IPS DF 6.9 (cell line): ENCODE data around the gene PLD1.

Source experiments
- DNase-seq: peaks from one replicate; pipeline ENCODE4 v3.0.0-alpha.2; 2013; ENCODE audit warnings: low read depth, low spot score
- H3K27ac ChIP-seq: one replicate; pipeline ENCODE4 v1.5.1; 2013; ENCODE audit warnings: low read length, control low read depth
- H3K27me3 ChIP-seq: 2 replicates; pipeline ENCODE4 v1.6.1; 2013; ENCODE audit warnings: mild to moderate bottlenecking, low read length; ENCODE audit not compliant: control insufficient read depth, insufficient read depth
- H3K36me3 ChIP-seq: 2 replicates; pipeline ENCODE4 v1.6.1; 2013; ENCODE audit warnings: low read length; ENCODE audit not compliant: control insufficient read depth, insufficient read depth
- H3K4me1 ChIP-seq: 2 replicates; pipeline ENCODE4 v1.6.1; 2013; ENCODE audit warnings: low read length; ENCODE audit not compliant: control insufficient read depth, insufficient read depth
- H3K4me3 ChIP-seq: 2 replicates; pipeline ENCODE4 v1.5.1; 2013; ENCODE audit warnings: mild to moderate bottlenecking, low read length
- H3K9me3 ChIP-seq: 2 replicates; pipeline ENCODE4 v1.6.1; 2013; ENCODE audit warnings: low read length, inconsistent platforms; ENCODE audit not compliant: control insufficient read depth, insufficient read depth
- WGBS: extraction: QIAGEN DNeasy Blood & Tissue Kit; methylation state at CpG from one replicate; pipeline ENCODE4 v1.1.7; 2013; ENCODE audit warnings: mixed read lengths, missing lambda C conversion rate; ENCODE audit not compliant: insufficient read length, insufficient coverage; 5-methylcytosine and 5-hydroxymethylcytosine counted together

PLD1 gene

DNA sequence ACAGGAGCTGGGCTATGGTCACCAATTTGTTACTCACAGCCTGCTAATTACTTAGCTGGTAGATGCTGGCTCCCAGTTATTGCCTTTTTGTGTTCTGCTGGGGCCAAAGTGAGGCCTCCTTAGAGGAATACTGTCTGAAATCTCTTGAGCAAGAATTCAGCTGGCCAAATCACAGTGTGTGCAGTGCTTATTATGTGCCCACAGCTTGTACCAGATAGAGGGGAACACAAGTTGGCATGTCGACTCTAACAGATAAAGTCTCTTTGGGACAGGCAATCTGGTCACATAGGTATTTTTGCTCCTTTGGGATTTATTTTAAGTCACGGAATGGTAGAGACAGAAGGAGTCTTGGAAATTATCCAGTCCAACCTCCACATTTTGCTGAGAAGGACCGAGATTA lies 26.6 kb upstream of the PLD1 start:
- no CpG with 5 or more reads among the region's 3 CpGs for WGBS
- no peaks in the 10 kb centered on the region for H3K9me3 ChIP-seq
- no peak overlapping the region for H3K27ac ChIP-seq
- H3K36me3 ChIP-seq, result no peaks in the 10 kb centered on the region
- H3K4me3 ChIP-seq, result no peak overlapping the region
- H3K27me3 ChIP-seq, result no peaks in the 10 kb centered on the region
- no peaks in the 10 kb centered on the region; the same call in 1 of the 2 replicates for H3K4me1 ChIP-seq
- no peak for DNase-seq

DNA sequence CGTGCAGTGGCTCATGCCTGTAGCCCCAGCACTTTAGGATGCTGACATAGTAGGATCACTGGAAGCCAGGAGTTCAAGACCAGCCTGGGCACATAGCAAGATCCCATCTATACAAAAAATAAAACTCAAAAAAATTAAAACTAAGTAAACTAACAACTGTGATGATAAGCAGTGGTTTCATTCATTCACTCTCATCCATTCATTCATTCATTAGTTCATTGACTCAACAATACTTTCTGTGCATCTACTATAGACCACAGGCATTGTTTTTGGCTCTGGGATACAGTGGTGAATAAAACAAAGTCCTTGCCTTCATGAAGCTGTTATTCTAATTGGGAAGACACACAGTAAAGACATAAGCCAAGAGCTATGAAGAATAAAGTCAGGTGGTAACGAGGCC lies 25.3 kb upstream of the PLD1 start:
- no peaks in the 10 kb centered on the region for H3K27me3 ChIP-seq
- no peak overlapping the region for H3K27ac ChIP-seq
- H3K9me3 ChIP-seq, result no peaks in the 10 kb centered on the region
- H3K4me3 ChIP-seq, result no peak overlapping the region
- no peaks in the 10 kb centered on the region; the same call in 1 of the 2 replicates for H3K4me1 ChIP-seq
- H3K36me3 ChIP-seq, result no peaks in the 10 kb centered on the region
- WGBS, result no CpG with 5 or more reads among the region's 2 CpGs
- no peak for DNase-seq

DNA sequence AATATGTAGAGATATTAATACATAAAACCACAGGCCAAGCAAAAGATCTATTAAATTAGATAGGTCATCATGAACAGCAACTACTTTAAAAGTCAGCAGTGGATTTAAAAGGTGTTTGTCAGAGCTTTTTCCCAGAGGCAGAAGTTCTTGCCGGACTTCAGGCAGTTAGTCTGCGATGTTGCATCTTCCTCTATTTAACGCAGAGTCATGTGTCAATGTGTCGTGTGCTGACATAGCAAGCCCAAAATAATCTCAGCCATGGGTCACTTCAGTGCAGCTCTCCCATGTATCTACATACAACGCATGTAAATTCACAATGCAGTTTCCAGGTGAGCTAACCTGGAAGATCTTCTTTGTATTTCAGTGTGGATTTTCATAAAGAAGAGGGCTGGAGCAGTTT lies 24.8 kb upstream of the PLD1 start:
- no CpG with 5 or more reads among the region's 5 CpGs for WGBS

DNA sequence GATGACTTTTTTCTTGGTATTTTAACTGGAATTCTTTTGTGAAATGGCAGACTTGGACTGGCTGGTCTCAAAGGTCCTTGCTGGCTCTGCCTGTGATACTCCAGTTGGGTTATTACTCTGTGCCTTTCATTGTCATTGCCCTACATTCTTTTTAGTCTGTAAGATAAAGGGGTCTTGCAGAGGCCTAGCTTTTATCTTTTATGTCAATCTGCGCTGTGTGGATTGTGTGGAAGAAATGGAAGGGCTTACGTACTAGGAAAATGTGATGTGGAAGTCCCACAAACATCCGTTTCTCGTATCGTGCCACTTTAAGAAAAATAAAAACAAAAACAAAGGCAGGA lies 24.1 kb upstream of the PLD1 start:
- Histone ChIP-seq H3K4me1 (no peaks in the 10 kb centered on the region; the same call in 1 of the 2 replicates), H3K9me3 (no peaks in the 10 kb centered on the region), H3K27me3 (no peaks in the 10 kb centered on the region), H3K4me3 (no peak overlapping the region), H3K27ac (no peak overlapping the region), H3K36me3 (no peaks in the 10 kb centered on the region)
- no CpG with 5 or more reads among the region's 5 CpGs for WGBS
- DNase-seq, result no peak

More for the DNA sequence above, 24.8 kb upstream of the PLD1 start:
- H3K27ac ChIP-seq, result no peak overlapping the region
- H3K27me3 ChIP-seq, result no peaks in the 10 kb centered on the region
- no peaks in the 10 kb centered on the region; the same call in 1 of the 2 replicates for H3K4me1 ChIP-seq
- H3K4me3 ChIP-seq, result no peak overlapping the region
- no peaks in the 10 kb centered on the region for H3K9me3 ChIP-seq
- no peak for DNase-seq
- no peaks in the 10 kb centered on the region for H3K36me3 ChIP-seq

DNA sequence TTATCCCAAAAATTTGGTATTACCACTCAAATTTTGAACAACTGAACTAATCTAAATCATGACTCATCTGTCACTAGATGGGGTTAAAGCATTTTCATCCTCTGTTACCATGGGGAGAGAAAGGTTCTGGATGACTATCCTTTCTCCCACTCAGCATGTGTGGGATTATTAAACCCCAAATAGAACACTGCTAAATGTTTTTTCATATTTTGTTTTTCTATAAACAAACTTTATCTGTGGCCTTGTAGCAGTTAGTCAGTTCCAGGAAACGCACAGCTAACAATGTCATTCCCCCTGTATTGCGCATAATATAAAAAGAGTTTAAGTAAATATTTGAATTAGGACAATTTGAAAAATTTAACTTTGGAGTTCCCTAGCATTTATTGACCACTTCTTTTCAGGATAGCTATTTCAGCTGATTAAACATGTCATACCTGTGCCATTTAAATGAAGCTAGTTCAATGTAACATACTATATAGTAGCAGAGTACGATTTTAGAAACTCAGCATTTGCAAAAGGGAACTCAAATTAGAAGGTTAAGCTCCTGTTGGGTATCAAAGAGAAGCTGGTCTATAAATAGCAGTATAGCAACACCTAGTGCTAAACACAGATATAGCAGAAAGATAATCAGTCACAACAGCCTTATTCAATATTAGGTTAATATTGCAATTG lies 23.6 kb upstream of the PLD1 start:
- no CpG with 5 or more reads among the region's 3 CpGs for WGBS
- H3K4me3 ChIP-seq, result no peak overlapping the region
- no peaks in the 10 kb centered on the region for H3K36me3 ChIP-seq
- no peaks in the 10 kb centered on the region; the same call in 1 of the 2 replicates for H3K4me1 ChIP-seq
- H3K27me3 ChIP-seq, result no peaks in the 10 kb centered on the region
- no peak for DNase-seq
- no peaks in the 10 kb centered on the region for H3K9me3 ChIP-seq
- H3K27ac ChIP-seq, result no peak overlapping the region

DNA sequence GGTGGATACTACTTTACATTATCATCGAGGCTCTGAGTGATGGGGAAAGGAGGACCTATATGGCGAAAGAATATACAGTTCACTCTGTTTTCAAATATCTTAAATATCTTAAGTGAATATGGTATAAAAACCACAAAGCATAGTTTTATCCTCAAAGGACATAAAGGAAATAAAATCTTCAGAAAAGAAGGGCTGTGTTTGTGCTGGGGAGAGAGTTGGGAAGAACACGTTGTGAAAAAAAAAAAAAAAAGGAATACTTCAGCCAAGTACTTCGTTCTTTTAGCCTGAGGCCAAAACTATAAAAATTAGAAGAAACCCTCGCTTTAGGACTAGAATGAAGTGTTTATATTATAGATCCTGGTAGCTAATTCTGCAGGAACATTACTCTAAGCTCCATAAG lies 22.7 kb upstream of the PLD1 start:
- no CpG with 5 or more reads among the region's 5 CpGs for WGBS

DNA sequence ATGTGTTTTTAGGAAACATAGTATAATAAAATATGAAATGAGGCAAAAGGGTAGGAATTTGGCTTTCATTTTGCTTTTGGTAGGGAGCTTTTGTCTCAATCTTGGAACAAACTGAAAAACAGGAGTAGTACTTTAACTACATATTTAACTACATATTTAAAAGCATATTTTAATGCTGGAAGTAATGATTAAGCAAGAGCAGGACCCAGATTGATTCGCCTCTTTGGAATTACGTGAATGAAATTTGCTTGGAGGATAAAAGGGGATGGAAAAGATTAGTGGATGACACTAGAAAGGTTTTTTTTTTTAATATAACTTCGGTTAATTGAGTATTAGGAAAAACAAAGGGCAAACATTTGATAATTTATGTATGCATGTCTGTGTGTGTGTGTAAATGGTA lies 21.7 kb upstream of the PLD1 start:
- H3K36me3 ChIP-seq, result no peaks in the 10 kb centered on the region
- no peak overlapping the region for H3K27ac ChIP-seq
- H3K4me3 ChIP-seq, result no peak overlapping the region
- no peaks in the 10 kb centered on the region for H3K4me1 ChIP-seq
- no peaks in the 10 kb centered on the region for H3K27me3 ChIP-seq
- H3K9me3 ChIP-seq, result no peaks in the 10 kb centered on the region
- DNase-seq, result no peak
- WGBS, result 100% methylated on average over 2 of the region's 3 CpGs

More for the DNA sequence above, 22.7 kb upstream of the PLD1 start:
- H3K27ac ChIP-seq, result no peak overlapping the region
- no peak overlapping the region for H3K4me3 ChIP-seq
- DNase-seq, result no peak
- no peaks in the 10 kb centered on the region for H3K4me1 ChIP-seq
- H3K36me3 ChIP-seq, result no peaks in the 10 kb centered on the region
- no peaks in the 10 kb centered on the region for H3K27me3 ChIP-seq
- H3K9me3 ChIP-seq, result no peaks in the 10 kb centered on the region

DNA sequence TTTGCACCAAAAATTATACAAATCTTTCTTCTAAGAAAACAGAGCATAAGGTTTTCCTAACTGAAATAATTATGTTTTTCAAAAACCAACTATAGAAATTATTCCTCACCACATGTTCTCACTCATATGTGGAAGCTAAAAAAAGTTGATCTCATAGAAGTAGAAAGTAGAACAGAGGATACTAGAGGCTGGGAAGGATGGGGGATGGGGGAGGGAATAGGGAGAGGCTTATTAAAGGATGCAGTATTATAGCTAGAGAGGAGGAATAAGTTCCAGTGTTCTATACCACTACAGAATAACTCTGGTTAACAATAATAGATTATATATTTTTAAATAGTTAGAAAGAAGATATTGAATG lies 20.2 kb upstream of the PLD1 start:
- H3K4me1 ChIP-seq, result no peaks in the 10 kb centered on the region; the same call in 1 of the 2 replicates
- H3K9me3 ChIP-seq, result no peaks in the 10 kb centered on the region
- H3K27me3 ChIP-seq, result no peaks in the 10 kb centered on the region
- no peak overlapping the region for H3K4me3 ChIP-seq
- no peaks in the 10 kb centered on the region for H3K36me3 ChIP-seq
- H3K27ac ChIP-seq, result no peak overlapping the region
- no peak for DNase-seq

DNA sequence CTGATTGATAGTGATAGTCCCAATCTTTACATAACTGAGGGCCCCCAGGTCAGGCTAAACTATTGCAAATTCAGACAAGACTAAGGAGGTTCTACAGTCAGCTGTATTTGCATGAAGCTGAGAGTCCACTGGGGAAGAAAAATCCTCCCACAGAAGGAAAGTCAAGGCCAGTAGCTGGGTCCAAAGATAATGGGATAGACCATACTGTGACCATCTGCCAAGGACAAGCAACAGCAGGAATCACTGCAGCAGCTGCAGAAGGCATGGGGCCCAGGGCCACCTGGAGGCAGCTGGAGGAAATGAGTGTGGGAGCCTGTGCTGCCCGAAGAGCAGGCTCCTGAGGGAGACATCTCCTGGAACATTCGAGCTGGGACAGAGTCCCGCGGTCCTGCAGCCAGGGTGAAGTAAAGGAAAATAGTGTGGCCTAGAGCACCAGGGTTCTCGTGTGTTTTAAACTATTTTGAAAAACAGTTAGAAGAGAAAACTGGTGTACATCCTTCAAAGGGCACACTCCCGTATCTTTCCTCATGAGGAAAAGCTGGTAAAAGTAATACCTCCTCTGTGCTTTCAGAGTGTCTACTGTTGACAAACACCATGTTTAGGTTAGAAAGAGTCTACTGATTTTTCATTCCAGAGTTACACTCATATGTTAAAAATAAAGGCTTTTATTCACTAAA lies 19.7 kb upstream of the PLD1 start:
- Histone ChIP-seq H3K4me1 (no peaks in the 10 kb centered on the region; the same call in 1 of the 2 replicates), H3K4me3 (no peak overlapping the region), H3K27me3 (no peaks in the 10 kb centered on the region), H3K36me3 (no peaks in the 10 kb centered on the region), H3K9me3 (no peaks in the 10 kb centered on the region), H3K27ac (no peak overlapping the region)
- WGBS, result no CpG with 5 or more reads among the region's 6 CpGs
- no peak for DNase-seq

DNA sequence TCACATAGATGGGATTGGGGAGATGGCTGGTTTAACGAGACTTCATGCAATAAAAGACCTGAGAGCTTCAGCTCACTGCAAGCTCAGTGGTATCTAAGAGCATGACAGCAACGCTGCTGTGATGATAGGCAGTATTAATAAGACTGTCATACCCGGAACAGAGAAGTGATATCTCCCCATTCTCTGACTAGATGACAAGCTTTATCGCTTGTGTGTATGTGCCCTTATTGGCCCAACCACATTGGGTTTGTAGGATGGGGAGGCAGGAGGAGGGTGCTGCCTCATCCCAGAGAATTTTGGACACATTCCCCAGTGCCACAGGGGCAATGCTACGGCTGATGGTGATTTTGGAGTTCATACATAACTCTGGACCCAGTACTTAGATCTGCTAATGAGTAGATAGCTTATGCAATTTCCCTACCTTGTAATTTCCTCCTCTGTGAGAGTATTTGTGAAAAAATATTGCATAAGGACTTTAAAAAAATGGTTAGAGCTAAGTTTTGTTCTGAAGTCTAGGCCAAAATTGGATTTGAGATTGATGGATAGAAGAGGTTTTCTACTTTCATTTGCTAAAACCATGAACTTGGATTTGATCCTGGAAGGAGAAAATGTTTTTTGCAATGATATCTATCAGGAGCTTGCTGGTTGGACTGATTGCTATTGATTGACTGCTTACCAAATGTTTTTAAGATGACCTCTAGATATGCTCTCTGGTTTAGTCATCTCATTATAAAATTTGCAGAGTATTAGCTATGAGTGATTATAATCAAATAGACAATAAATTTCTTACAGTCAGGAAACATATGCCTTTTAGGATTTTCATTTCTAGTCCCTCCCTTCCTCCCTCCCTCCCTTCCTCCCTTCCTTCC lies 18.9 kb upstream of the PLD1 start:
- H3K9me3 ChIP-seq, result no peaks in the 10 kb centered on the region
- H3K36me3 ChIP-seq, result no peaks in the 10 kb centered on the region
- H3K4me3 ChIP-seq, result no peak overlapping the region
- H3K4me1 ChIP-seq, result no peaks in the 10 kb centered on the region; the same call in 1 of the 2 replicates
- H3K27ac ChIP-seq, result no peak overlapping the region
- no CpG with 5 or more reads among the region's 5 CpGs for WGBS
- no peak for DNase-seq
- no peaks in the 10 kb centered on the region for H3K27me3 ChIP-seq
